NT2/D1 (cell line): Measurements from ENCODE around the gene ETV3.

Experiments used
- YY1 ChIP-seq: IDR thresholded peaks from 2 replicates; pipeline ENCODE4 v1.6.1; 2011; ENCODE audit not compliant: insufficient read length, insufficient read depth
- ZNF274 ChIP-seq: IDR thresholded peaks from 2 replicates; pipeline ENCODE4 v1.6.1; 2011; ENCODE audit warnings: mild to moderate bottlenecking, low read depth, low read length

DNA sequence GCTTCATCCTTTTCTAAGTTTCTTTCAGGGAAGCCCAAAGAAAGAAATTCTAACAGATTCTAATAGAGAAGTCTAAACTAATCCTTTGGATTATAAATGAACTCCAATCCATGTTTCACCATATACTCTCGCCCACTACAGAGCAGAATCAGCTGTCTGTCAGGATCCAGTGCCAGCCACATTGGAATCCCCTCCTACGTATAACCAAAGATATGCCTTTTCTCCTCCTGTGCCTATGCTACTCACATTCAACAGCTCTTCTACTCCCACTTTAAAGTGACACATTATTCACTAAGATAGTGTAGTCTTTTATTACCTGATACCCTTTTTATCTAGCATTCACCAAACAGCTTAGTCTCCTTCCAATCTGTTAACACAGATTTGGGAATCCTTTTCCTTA is 3.1 kb downstream of the ETV3 start:
- TF ChIP-seq ZNF274 = no peak
- no peak for TF ChIP-seq YY1
